Keratinocyte (primary cell): Measurements from ENCODE around the gene ACCS. TPM values are rescaled to one million over a fixed set of nuclear protein-coding genes. Genes with fewer than 3 reads are reported as not detected.

Experiments used
- DNase-seq: peaks from one replicate; pipeline ENCODE4 v3.0.0-alpha.2; 2011; ENCODE audit warnings: low read depth, missing footprints, low spot score
- FAIRE-seq: peaks from 2 replicates; lab custom pipeline; 2011; peaks lifted over from hg19 to GRCh38; lab: Jason Lieb, UNC
- H2AFZ ChIP-seq: 2 replicates; pipeline ENCODE4 v1.6.0; 2012; ENCODE audit warnings: low read length, control low read depth, inconsistent platforms; ENCODE audit not compliant: control insufficient read depth
- H3K27ac ChIP-seq: 2 replicates; pipeline ENCODE4 v1.5.1; 2011; ENCODE audit warnings: low read length; ENCODE audit not compliant: control insufficient read depth, insufficient read depth
- H3K27me3 ChIP-seq: 3 replicates; pipeline ENCODE4 v1.6.0; 2011; ENCODE audit warnings: low read length; ENCODE audit not compliant: control insufficient read depth, insufficient read depth; ENCODE audit errors: extremely low read depth
- H3K36me3 ChIP-seq, 2 experiments: 2 replicates in 1 of 2; 3 replicates in 1 of 2; pipeline ENCODE4 v1.5.1; 2011; ENCODE audit warnings: low read length in 2 of 2, mild to moderate bottlenecking in 1 of 2; ENCODE audit not compliant: control insufficient read depth in 2 of 2, insufficient read depth in 2 of 2; ENCODE audit errors: extremely low read depth in 1 of 2
- H3K4me1 ChIP-seq: 3 replicates; pipeline ENCODE4 v1.5.1; 2011; ENCODE audit warnings: low read length; ENCODE audit not compliant: control insufficient read depth, insufficient read depth; ENCODE audit errors: extremely low read depth
- H3K4me2 ChIP-seq: 3 replicates; pipeline ENCODE4 v1.6.0; 2011; ENCODE audit warnings: low read depth, low read length; ENCODE audit not compliant: control insufficient read depth, insufficient read depth; ENCODE audit errors: extremely low read depth
- H3K4me3 ChIP-seq, 3 experiments: fragments of 200-600 bp in 1 of 3; sonication (generic) in 1 of 3; 2 replicates in 2 of 3; 3 replicates in 1 of 3; pipeline ENCODE4 v1.5.1; 2011 to 2016; ENCODE audit warnings: low read length in 3 of 3, mild to moderate bottlenecking in 3 of 3, control low read depth in 2 of 3, inconsistent platforms in 1 of 3, low read depth in 1 of 3, mixed read lengths in 1 of 3, mixed run types in 1 of 3, moderate library complexity in 1 of 3; ENCODE audit not compliant: control insufficient read depth in 2 of 3, insufficient read depth in 2 of 3; ENCODE audit errors: extremely low read depth in 1 of 3
- H3K79me2 ChIP-seq: 2 replicates; pipeline ENCODE4 v1.6.0; 2012; ENCODE audit warnings: low read length; ENCODE audit not compliant: control insufficient read depth, insufficient read depth
- H3K9ac ChIP-seq: 3 replicates; pipeline ENCODE4 v1.6.0; 2011; ENCODE audit warnings: low read length; ENCODE audit not compliant: control insufficient read depth, insufficient read depth; ENCODE audit errors: extremely low read depth
- H3K9me1 ChIP-seq: 3 replicates; pipeline ENCODE4 v1.6.0; 2011; ENCODE audit warnings: low read length; ENCODE audit not compliant: control insufficient read depth, insufficient read depth; ENCODE audit errors: extremely low read depth
- H3K9me3 ChIP-seq: 2 replicates; pipeline ENCODE4 v1.5.1; 2012; ENCODE audit warnings: low read depth, low read length; ENCODE audit not compliant: control insufficient read depth
- H4K20me1 ChIP-seq: 3 replicates; pipeline ENCODE4 v1.6.0; 2011; ENCODE audit warnings: low read length; ENCODE audit not compliant: control insufficient read depth, insufficient read depth; ENCODE audit errors: extremely low read depth
- CTCF ChIP-seq, 3 experiments: IDR thresholded peaks in 1 of 3; conservative IDR thresholded peaks in 1 of 3; optimal IDR thresholded peaks in 1 of 3; 2 replicates in 2 of 3; 3 replicates in 1 of 3; pipeline versions ENCODE3 to v1.5.1; 2011; ENCODE audit warnings: low read length in 3 of 3, mild to moderate bottlenecking in 3 of 3, moderate library complexity in 2 of 3, control low read depth in 1 of 3, inconsistent platforms in 1 of 3; ENCODE audit not compliant: insufficient read depth in 2 of 3; ENCODE audit errors: extremely low read depth in 1 of 3
- EZH2 ChIP-seq: IDR thresholded peaks from one replicate; pipeline ENCODE4 v1.6.1; 2012; ENCODE audit warnings: inconsistent platforms, mild to moderate bottlenecking, low read length, moderate library complexity
- dilution Hi-C: fragments of 300-500 bp; cut with MboI; formaldehyde crosslinking; loops from one replicate; pipeline ENCODE4 v1.7.0; 2020; ENCODE audit warnings: low sequenced_read_pairs; ENCODE audit not compliant: extremely low pct_ligation_motif_present
- polyA plus RNA-seq, 5 experiments: library from polyadenylated mRNA; depleted of rRNA in 3 of 5; stranded (reverse) in 3 of 5; stranded (forward) in 1 of 5; unstranded in 1 of 5; fragments of >200 nt; gene quantifications; 1 replicate in 1 of 5; 2 replicates in 3 of 5; 3 replicates in 1 of 5; pipeline versions ENCODE4 v1.2.1 to v1.2.3, GENCODE V29; 2011 to 2012; ENCODE audit warnings: missing spikeins in 2 of 5, low read depth in 1 of 5, low replicate concordance in 1 of 5

Gene ACCS
- polyA plus RNA-seq, 1 donor (not counting 4 experiments of a cell fraction or from before 2014, with no cell fraction given): 4.1 TPM

DNA sequence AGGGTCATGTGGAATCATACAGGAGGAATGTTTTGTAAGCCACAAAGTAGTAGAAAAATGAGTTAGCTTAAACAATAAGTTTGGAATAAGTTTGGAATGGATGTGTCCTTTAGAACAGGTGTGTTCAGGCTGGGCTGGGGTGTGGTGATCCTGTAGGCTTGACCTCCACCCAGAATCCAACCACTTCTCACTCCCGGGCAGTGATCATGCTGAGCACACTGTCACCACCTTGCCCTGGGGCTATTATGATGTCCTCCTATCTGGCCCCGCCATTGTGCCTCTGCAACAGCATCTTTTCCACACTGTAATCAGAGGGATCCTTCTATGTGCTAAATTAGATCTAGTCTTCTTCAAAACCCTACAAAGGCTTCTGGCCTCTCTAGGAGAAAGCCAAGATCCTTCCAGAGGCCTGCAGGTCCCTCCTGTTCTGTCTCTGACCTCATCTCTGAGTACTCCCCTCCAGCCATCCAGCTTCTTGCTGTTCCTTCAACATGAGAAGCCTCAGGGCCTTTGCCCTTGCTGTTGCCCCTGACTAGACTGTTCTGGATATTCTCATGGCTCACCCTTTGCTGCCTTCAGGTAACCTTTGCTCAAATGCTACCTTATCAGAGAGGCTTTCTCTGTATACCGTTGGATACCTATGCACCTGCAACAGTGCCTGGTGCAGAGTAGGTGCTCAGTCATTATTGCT lies 37.1 kb upstream of the ACCS start:
- peaks cover 5% of the 10 kb centered on the region for H3K27me3 ChIP-seq
- no peaks in the 10 kb centered on the region for H3K36me3 ChIP-seq
- no peak overlapping the region for H2AFZ ChIP-seq
- dilution Hi-C loops: no loop called here
- no peak overlapping the region for H3K27ac ChIP-seq
- H4K20me1 ChIP-seq: no peaks in the 10 kb centered on the region
- TF ChIP-seq CTCF (optimal IDR thresholded peaks at IDR 0.05 in 1 of 3, IDR thresholded peaks at IDR 0.05 in 1 of 3, conservative IDR thresholded peaks at IDR 0.05 in 1 of 3; ENCODE audit: extremely low read depth in 1 of 3, insufficient read depth in 2 of 3, low read length in 3 of 3): no peak
- no peak overlapping the region for H3K4me3 ChIP-seq
- no peaks in the 10 kb centered on the region for H3K9me1 ChIP-seq
- no peaks in the 10 kb centered on the region for H3K79me2 ChIP-seq
- H3K9ac ChIP-seq: no peak overlapping the region
- no peak for DNase-seq
- no peaks in the 10 kb centered on the region for H3K9me3 ChIP-seq
- no peak overlapping the region for H3K4me2 ChIP-seq
- no peaks in the 10 kb centered on the region for H3K4me1 ChIP-seq
- no peak for FAIRE-seq

DNA sequence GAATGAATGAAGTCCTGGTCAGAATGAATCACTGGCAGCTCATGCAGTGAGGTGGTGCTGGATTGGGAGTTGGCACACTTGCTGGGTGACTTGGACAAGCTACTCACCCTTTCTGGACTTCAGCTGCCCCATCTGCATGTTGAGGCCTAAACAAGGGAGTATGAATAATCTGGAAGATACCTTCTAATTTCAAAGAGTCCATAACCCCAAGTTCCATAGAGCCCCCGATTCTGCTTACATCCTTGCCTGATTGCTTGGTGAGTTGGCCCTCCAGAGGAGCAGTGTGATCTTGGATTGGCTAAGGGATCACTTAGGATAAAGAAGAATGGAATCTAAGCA lies 36.6 kb upstream of the ACCS start:
- Histone ChIP-seq H3K9ac (no peak overlapping the region), H3K36me3 (no peaks in the 10 kb centered on the region), H3K9me1 (no peaks in the 10 kb centered on the region), H3K27me3 (peaks cover 5% of the 10 kb centered on the region), H2AFZ (no peak overlapping the region), H3K4me2 (no peak overlapping the region), H3K27ac (no peak overlapping the region), H4K20me1 (no peaks in the 10 kb centered on the region), H3K4me3 (no peak overlapping the region), H3K9me3 (no peaks in the 10 kb centered on the region), H3K79me2 (no peaks in the 10 kb centered on the region), H3K4me1 (no peaks in the 10 kb centered on the region)
- DNase-seq (no peak), FAIRE-seq (no peak)
- dilution Hi-C loops: no loop called here
- TF ChIP-seq EZH2 (no peak), CTCF (optimal IDR thresholded peaks at IDR 0.05 in 1 of 3, IDR thresholded peaks at IDR 0.05 in 1 of 3, conservative IDR thresholded peaks at IDR 0.05 in 1 of 3; ENCODE audit: extremely low read depth in 1 of 3, insufficient read depth in 2 of 3, low read length in 3 of 3) (no peak)
